ENCODE results near the gene FEM1A. TPM values are rescaled to one million over a fixed set of nuclear protein-coding genes. Genes with fewer than 3 reads are reported as not detected.

FEM1A gene
- total and polyA plus RNA-seq, 2 of the 13 experiments (the other 11 are each of a cell fraction or from before 2014, with no cell fraction given) = 3.2 to 10.8 TPM

GRCh38 chr19:4831304-4831978, 39.9 kb downstream of the FEM1A start, which contains the start of gene TICAM1 (continued):
- peak; percentile 57 to 75 for TF ChIP-seq HMGXB4 (CRISPR knock-in tag; IDR thresholded peaks at IDR 0.05; ENCODE audit: borderline replicate concordance in 1 of 2, low read depth in 1 of 2)
- peak; percentile 83; the same call in 1 of the 2 replicates for TF ChIP-seq RELA (CRISPR knock-in tag; IDR thresholded peaks at IDR 0.05)
- TF ChIP-seq PCBP1 (IDR thresholded peaks at IDR 0.05; ENCODE audit: borderline replicate concordance, low read depth, low read length) = 0 out of 2 replicates have a peak, but pooled peaks have one; percentile 44
- peak; percentile 72 for TF ChIP-seq UBTF (CRISPR knock-in tag; IDR thresholded peaks at IDR 0.05)
- TF ChIP-seq ZNF253 (CRISPR knock-in tag; IDR thresholded peaks at IDR 0.05; ENCODE audit: borderline replicate concordance) = no peak
- TF ChIP-seq THAP11 (CRISPR knock-in tag; IDR thresholded peaks at IDR 0.05) = peak; percentile 31; the same call in 1 of the 2 replicates
- peak; percentile 58; the same call in 1 of the 2 replicates for TF ChIP-seq ZIK1 (CRISPR knock-in tag; IDR thresholded peaks at IDR 0.05; ENCODE audit: borderline replicate concordance, low read depth)
- peak; percentile 30; the same call in 1 of the 2 replicates for TF ChIP-seq ZNF749 (CRISPR knock-in tag; IDR thresholded peaks at IDR 0.05; ENCODE audit: borderline replicate concordance)
- TF ChIP-seq GABPB1 (CRISPR knock-in tag; IDR thresholded peaks at IDR 0.05) = peak; percentile 82
- TF ChIP-seq ZBTB7B (CRISPR knock-in tag; IDR thresholded peaks at IDR 0.05) = peak; percentile 76
- TF ChIP-seq ZBTB3 (CRISPR knock-in tag; IDR thresholded peaks at IDR 0.05; ENCODE audit: borderline replicate concordance, low read depth) = peak; percentile 55; the same call in 1 of the 2 replicates
- peak; percentile 29; the same call in 1 of the 2 replicates for TF ChIP-seq ETV5 (CRISPR knock-in tag; IDR thresholded peaks at IDR 0.05; ENCODE audit: borderline replicate concordance)
- peak; percentile 68 for TF ChIP-seq SALL1 (CRISPR knock-in tag; IDR thresholded peaks at IDR 0.05)
- TF ChIP-seq HNRNPK (IDR thresholded peaks at IDR 0.05; ENCODE audit: low read depth, low read length, poor library complexity, severe bottlenecking) = peak; percentile 79
- peak; percentile 84 for TF ChIP-seq RBFOX2 (IDR thresholded peaks at IDR 0.05; ENCODE audit: low read depth, low read length)
- no peak for TF ChIP-seq TOPORS (CRISPR knock-in tag; IDR thresholded peaks at IDR 0.05)
- TF ChIP-seq MXD4 (CRISPR knock-in tag; IDR thresholded peaks at IDR 0.05) = peak; percentile 40; the same call in 1 of the 2 replicates
- peak; percentile 62; the same call in 1 of the 2 replicates for TF ChIP-seq ZNF138 (CRISPR knock-in tag; IDR thresholded peaks at IDR 0.05; ENCODE audit: low read depth)
- TF ChIP-seq ZNF800 (CRISPR knock-in tag; IDR thresholded peaks at IDR 0.05) = 0 out of 2 replicates have a peak, but pooled peaks have one; percentile 33
- 0 out of 2 replicates have a peak, but pooled peaks have one; percentile 19 for TF ChIP-seq RFX5 (IDR thresholded peaks at IDR 0.05; ENCODE audit: low read depth, low read length)
- TF ChIP-seq KDM3A (CRISPR knock-in tag; IDR thresholded peaks at IDR 0.05; ENCODE audit: low read depth) = 0 out of 2 replicates have a peak, but pooled peaks have one; percentile 31
- TF ChIP-seq MTA1 (CRISPR knock-in tag; IDR thresholded peaks at IDR 0.05; ENCODE audit: borderline replicate concordance) = peak; percentile 96
- TF ChIP-seq PHF8 (CRISPR knock-in tag; IDR thresholded peaks at IDR 0.05) = peak; percentile 76
- TF ChIP-seq ZNF446 (CRISPR knock-in tag; IDR thresholded peaks at IDR 0.05) = peak; percentile 68; the same call in 1 of the 2 replicates
